Osteoblast (primary cell): Measurements from ENCODE around the gene PRKCA. TPM values are rescaled to one million over a fixed set of nuclear protein-coding genes. Genes with fewer than 3 reads are reported as not detected.
A peak's percentile ranks its signal among the peaks of the same experiment; 100 is the strongest.

Experiments
- DNase-seq: peaks from one replicate; pipeline ENCODE4 v3.0.0; 2011; ENCODE audit warnings: low spot score, mixed read lengths; ENCODE audit not compliant: insufficient read length; ENCODE audit errors: missing footprints
- H2AFZ ChIP-seq: 2 replicates; pipeline ENCODE4 v1.6.0; 2011; ENCODE audit warnings: mild to moderate bottlenecking, low read length
- H3K27ac ChIP-seq: 2 replicates; pipeline ENCODE4 v1.5.1; 2011; ENCODE audit warnings: mild to moderate bottlenecking, low read depth, low read length, moderate library complexity
- H3K27me3 ChIP-seq: 2 replicates; pipeline ENCODE4 v1.6.0; 2012; ENCODE audit warnings: mild to moderate bottlenecking, control low read depth, inconsistent platforms, low read length, moderate library complexity; ENCODE audit not compliant: insufficient read depth
- H3K36me3 ChIP-seq: 2 replicates; pipeline ENCODE4 v1.5.1; 2011; ENCODE audit warnings: mild to moderate bottlenecking, low read length, control low read depth, moderate library complexity; ENCODE audit not compliant: insufficient read depth
- H3K4me1 ChIP-seq: 2 replicates; pipeline ENCODE4 v1.5.1; 2011; ENCODE audit warnings: mild to moderate bottlenecking, low read length, control low read depth, moderate library complexity; ENCODE audit not compliant: insufficient read depth
- H3K4me2 ChIP-seq: 2 replicates; pipeline ENCODE4 v1.6.0; 2011; ENCODE audit warnings: mild to moderate bottlenecking, low read length; ENCODE audit not compliant: insufficient read depth
- H3K4me3 ChIP-seq: fragments of 200-600 bp; sonication (generic); 3 replicates; pipeline ENCODE4 v1.5.1; 2012; ENCODE audit warnings: mild to moderate bottlenecking, low read length, inconsistent platforms; ENCODE audit not compliant: insufficient read depth
- H3K79me2 ChIP-seq: 2 replicates; pipeline ENCODE4 v1.6.0; 2012; ENCODE audit warnings: mild to moderate bottlenecking, low read length, control low read depth, inconsistent platforms; ENCODE audit not compliant: insufficient read depth
- H3K9me3 ChIP-seq: 2 replicates; pipeline ENCODE4 v1.5.1; 2011; ENCODE audit warnings: low read depth, low read length, control low read depth
- H4K20me1 ChIP-seq: 2 replicates; pipeline ENCODE4 v1.6.0; 2012; ENCODE audit warnings: mild to moderate bottlenecking, low read length, control low read depth; ENCODE audit not compliant: insufficient read depth
- CTCF ChIP-seq: IDR thresholded peaks from 2 replicates; pipeline ENCODE4 v1.5.1; 2011; ENCODE audit warnings: mild to moderate bottlenecking, low read depth, low read length, moderate library complexity; ENCODE audit errors: extremely low read depth
- total RNA-seq: library from RNA; depleted of rRNA; stranded (reverse); fragments of >200 nt; gene quantifications from 2 replicates; pipeline ENCODE4 v1.2.3, GENCODE V29; 2012

PRKCA gene
- total RNA-seq, 1 donor = 46.0 TPM

GRCh38 chr17:66469461-66469860 is 167.0 kb downstream of the PRKCA start:
- no peak for DNase-seq
- Histone ChIP-seq H3K4me3 (no peak overlapping the region), H2AFZ (no peak overlapping the region), H3K27ac (peak overlapping the region; percentile 87), H3K4me1 (peaks cover 41% of the 10 kb centered on the region), H3K79me2 (peaks cover 66% of the 10 kb centered on the region), H4K20me1 (peaks cover 4% of the 10 kb centered on the region), H3K36me3 (no peaks in the 10 kb centered on the region), H3K4me2 (peak overlapping the region; percentile 41), H3K27me3 (no peaks in the 10 kb centered on the region), H3K9me3 (no peaks in the 10 kb centered on the region)
- no peak for TF ChIP-seq CTCF

- TF ChIP-seq CTCF = no peak
- Histone ChIP-seq H3K36me3 (no peaks in the 10 kb centered on the region), H4K20me1 (peaks cover 4% of the 10 kb centered on the region), H3K4me2 (peak overlapping the region; percentile 41), H3K4me3 (no peak overlapping the region), H3K27ac (peak overlapping the region; percentile 87), H3K4me1 (peaks cover 41% of the 10 kb centered on the region), H3K9me3 (no peaks in the 10 kb centered on the region), H2AFZ (no peak overlapping the region), H3K27me3 (no peaks in the 10 kb centered on the region), H3K79me2 (peaks cover 68% of the 10 kb centered on the region)
- DNase-seq = no peak
Observed at GRCh38 chr17:66469890-66470289, 167.5 kb downstream of the PRKCA start.

GRCh38 chr17:66472123-66472522 is 169.7 kb downstream of the PRKCA start:
- H2AFZ ChIP-seq = no peak overlapping the region
- no peak overlapping the region for H3K4me2 ChIP-seq
- DNase-seq = no peak
- H3K9me3 ChIP-seq = no peaks in the 10 kb centered on the region
- no peak overlapping the region for H3K27ac ChIP-seq
- peaks cover 4% of the 10 kb centered on the region for H4K20me1 ChIP-seq
- no peak for TF ChIP-seq CTCF
- H3K36me3 ChIP-seq = no peaks in the 10 kb centered on the region
- H3K27me3 ChIP-seq = no peaks in the 10 kb centered on the region
- no peak overlapping the region for H3K4me3 ChIP-seq
- peaks cover 68% of the 10 kb centered on the region for H3K79me2 ChIP-seq
- peaks cover 36% of the 10 kb centered on the region for H3K4me1 ChIP-seq

- Histone ChIP-seq H3K79me2 (peaks cover 68% of the 10 kb centered on the region), H3K4me2 (no peak overlapping the region), H3K36me3 (no peaks in the 10 kb centered on the region), H3K4me1 (peaks cover 15% of the 10 kb centered on the region), H2AFZ (no peak overlapping the region), H4K20me1 (peaks cover 4% of the 10 kb centered on the region), H3K9me3 (no peaks in the 10 kb centered on the region), H3K27ac (no peak overlapping the region), H3K27me3 (no peaks in the 10 kb centered on the region), H3K4me3 (no peak overlapping the region)
- no peak for DNase-seq
- TF ChIP-seq CTCF = no peak
Observed at GRCh38 chr17:66474258-66474657, 171.8 kb downstream of the PRKCA start.
